Activated naive CD4-positive, alpha-beta T cell treated with anti-CD3 and anti-CD28 coated beads, Interleukin-2, amount 10 ng/mL, durations not matched to agents 7 days and 5 days (primary cell): ENCODE data around the gene WNT9B.

ENCODE experiments used
- CTCF ChIA-PET: fragments of 350-600 bp; sonication (Branson Sonifier 250); formaldehyde crosslinking; loops from one replicate; lab custom pipeline; 2021; ENCODE audit warnings: antibody characterized with exemption; lab: Charles Lee
- DNase-seq: peaks from one replicate; pipeline ENCODE4 v3.0.0-alpha.2; 2020
- H3K27ac Mint-ChIP-seq: one replicate; pipeline ENCODE4 v1.8.0; 2021; ENCODE audit warnings: mild to moderate bottlenecking, moderate library complexity, mixed read lengths
- H3K27me3 Mint-ChIP-seq: one replicate; pipeline ENCODE4 v1.8.0; 2021; ENCODE audit warnings: mild to moderate bottlenecking, mixed read lengths
- H3K36me3 Mint-ChIP-seq: one replicate; pipeline ENCODE4 v1.8.0; 2021; ENCODE audit warnings: mixed read lengths
- H3K4me1 Mint-ChIP-seq: one replicate; pipeline ENCODE4 v1.8.0; 2021; ENCODE audit warnings: mixed read lengths
- H3K4me3 Mint-ChIP-seq: one replicate; pipeline ENCODE4 v1.8.0; 2021; ENCODE audit warnings: mild to moderate bottlenecking, moderate library complexity, mixed read lengths
- H3K9me3 Mint-ChIP-seq: one replicate; pipeline ENCODE4 v1.8.0; 2021; ENCODE audit warnings: mixed read lengths

The WNT9B gene

GRCh38 chr17:46874906-46875305, 23.5 kb downstream of the WNT9B start:
- H3K9me3 Mint-ChIP-seq = no peaks in the 10 kb centered on the region
- no peak overlapping the region for H3K27ac Mint-ChIP-seq
- H3K4me3 Mint-ChIP-seq = no peak overlapping the region
- no peaks in the 10 kb centered on the region for H3K27me3 Mint-ChIP-seq
- CTCF ChIA-PET = no interaction called here
- no peak for DNase-seq
- H3K36me3 Mint-ChIP-seq = no peaks in the 10 kb centered on the region
- no peaks in the 10 kb centered on the region for H3K4me1 Mint-ChIP-seq

- no peaks in the 10 kb centered on the region for H3K4me1 Mint-ChIP-seq
Measured at GRCh38 chr17:46875849-46876352, 24.5 kb downstream of the WNT9B start.

GRCh38 chr17:46876353-46876887, 25.0 kb downstream of the WNT9B start:
- Mint-ChIP-seq H3K9me3 (no peaks in the 10 kb centered on the region), H3K27ac (no peak overlapping the region), H3K36me3 (no peaks in the 10 kb centered on the region), H3K27me3 (no peaks in the 10 kb centered on the region), H3K4me3 (no peak overlapping the region), H3K4me1 (no peaks in the 10 kb centered on the region)
- CTCF ChIA-PET = interaction anchor here (0.6 to 1.2 kb wide), 3 partner anchors 19 to 1283 kb away, joined by 3 read pairs; no protein-coding TSS in a partner anchor
- DNase-seq = no peak

More at GRCh38 chr17:46875849-46876352, 24.5 kb downstream of the WNT9B start:
- Mint-ChIP-seq H3K4me3 (no peak overlapping the region), H3K27me3 (no peaks in the 10 kb centered on the region), H3K36me3 (no peaks in the 10 kb centered on the region), H3K27ac (no peak overlapping the region), H3K9me3 (no peaks in the 10 kb centered on the region)
- CTCF ChIA-PET = interaction anchor here (0.9 kb wide), 1 partner anchor 19 kb away, joined by 3 read pairs; no protein-coding TSS in a partner anchor
- no peak for DNase-seq

- Mint-ChIP-seq H3K9me3 (no peaks in the 10 kb centered on the region), H3K4me1 (no peaks in the 10 kb centered on the region), H3K4me3 (no peak overlapping the region), H3K36me3 (no peaks in the 10 kb centered on the region), H3K27ac (no peak overlapping the region), H3K27me3 (no peaks in the 10 kb centered on the region)
- no peak for DNase-seq
- CTCF ChIA-PET = interaction anchor here (0.6 to 1.2 kb wide), 4 partner anchors 18 to 1284 kb away, joined by 3 read pairs; no protein-coding TSS in a partner anchor
Measured at GRCh38 chr17:46876926-46877325, 25.5 kb downstream of the WNT9B start.

- Mint-ChIP-seq H3K27ac (no peak overlapping the region), H3K9me3 (no peaks in the 10 kb centered on the region), H3K4me1 (no peaks in the 10 kb centered on the region), H3K36me3 (no peaks in the 10 kb centered on the region), H3K27me3 (no peaks in the 10 kb centered on the region), H3K4me3 (no peak overlapping the region)
- CTCF ChIA-PET = interaction anchor here (0.9 to 1.2 kb wide), 2 partner anchors 24 to 35 kb away, joined by 3 read pairs; no protein-coding TSS in a partner anchor
- no peak for DNase-seq
Measured at GRCh38 chr17:46877466-46877865, 26.1 kb downstream of the WNT9B start.

GRCh38 chr17:46878055-46878454, 26.7 kb downstream of the WNT9B start:
- DNase-seq = no peak

GRCh38 chr17:46879101-46879500, 27.7 kb downstream of the WNT9B start:
- Mint-ChIP-seq H3K9me3 (no peaks in the 10 kb centered on the region), H3K4me3 (no peak overlapping the region), H3K4me1 (no peaks in the 10 kb centered on the region), H3K27me3 (no peaks in the 10 kb centered on the region), H3K27ac (no peak overlapping the region), H3K36me3 (no peaks in the 10 kb centered on the region)
- DNase-seq = no peak
- CTCF ChIA-PET = no interaction called here

More at GRCh38 chr17:46878055-46878454, 26.7 kb downstream of the WNT9B start:
- no peaks in the 10 kb centered on the region for H3K27me3 Mint-ChIP-seq
- CTCF ChIA-PET = interaction anchor here (0.9 kb wide), 1 partner anchor 23 kb away, joined by 3 read pairs; no protein-coding TSS in a partner anchor
- H3K9me3 Mint-ChIP-seq = no peaks in the 10 kb centered on the region
- H3K27ac Mint-ChIP-seq = no peak overlapping the region
- no peaks in the 10 kb centered on the region for H3K36me3 Mint-ChIP-seq
- H3K4me1 Mint-ChIP-seq = no peaks in the 10 kb centered on the region
- H3K4me3 Mint-ChIP-seq = no peak overlapping the region

GRCh38 chr17:46881015-46881414, 29.6 kb downstream of the WNT9B start:
- Mint-ChIP-seq H3K36me3 (no peaks in the 10 kb centered on the region), H3K27me3 (peaks cover 10% of the 10 kb centered on the region), H3K27ac (no peak overlapping the region), H3K4me3 (no peak overlapping the region), H3K4me1 (no peaks in the 10 kb centered on the region), H3K9me3 (no peaks in the 10 kb centered on the region)
- no peak for DNase-seq
- CTCF ChIA-PET = no interaction called here

GRCh38 chr17:46882666-46883065, 31.3 kb downstream of the WNT9B start:
- CTCF ChIA-PET = no interaction called here
- no peak for DNase-seq

GRCh38 chr17:46883871-46884520, 32.6 kb downstream of the WNT9B start:
- CTCF ChIA-PET = no interaction called here
- no peaks in the 10 kb centered on the region for H3K36me3 Mint-ChIP-seq
- no peaks in the 10 kb centered on the region for H3K9me3 Mint-ChIP-seq
- H3K27ac Mint-ChIP-seq = no peak overlapping the region
- H3K4me1 Mint-ChIP-seq = no peaks in the 10 kb centered on the region
- H3K27me3 Mint-ChIP-seq = peaks cover 26% of the 10 kb centered on the region
- DNase-seq = no peak
- no peak overlapping the region for H3K4me3 Mint-ChIP-seq

More at GRCh38 chr17:46882666-46883065, 31.3 kb downstream of the WNT9B start:
- H3K27me3 Mint-ChIP-seq = peaks cover 15% of the 10 kb centered on the region
- no peaks in the 10 kb centered on the region for H3K9me3 Mint-ChIP-seq
- H3K36me3 Mint-ChIP-seq = no peaks in the 10 kb centered on the region
- no peak overlapping the region for H3K4me3 Mint-ChIP-seq
- H3K4me1 Mint-ChIP-seq = no peaks in the 10 kb centered on the region
- no peak overlapping the region for H3K27ac Mint-ChIP-seq

- no peaks in the 10 kb centered on the region for H3K4me1 Mint-ChIP-seq
- no peak for DNase-seq
- peaks cover 32% of the 10 kb centered on the region for H3K27me3 Mint-ChIP-seq
- no peaks in the 10 kb centered on the region for H3K36me3 Mint-ChIP-seq
- CTCF ChIA-PET = no interaction called here
- H3K4me3 Mint-ChIP-seq = no peak overlapping the region
- no peaks in the 10 kb centered on the region for H3K9me3 Mint-ChIP-seq
- no peak overlapping the region for H3K27ac Mint-ChIP-seq
Measured at GRCh38 chr17:46884552-46884951, 33.2 kb downstream of the WNT9B start.

GRCh38 chr17:46885415-46886309, 34.3 kb downstream of the WNT9B start:
- Mint-ChIP-seq H3K9me3 (no peaks in the 10 kb centered on the region), H3K27ac (no peak overlapping the region), H3K4me1 (no peaks in the 10 kb centered on the region), H3K36me3 (no peaks in the 10 kb centered on the region), H3K27me3 (peaks cover 39% of the 10 kb centered on the region), H3K4me3 (no peak overlapping the region)
- no peak for DNase-seq
- CTCF ChIA-PET = interaction anchor here (2.0 kb wide), 1 partner anchor 50 kb away, joined by 6 read pairs; no protein-coding TSS in a partner anchor

- no peak overlapping the region for H3K27ac Mint-ChIP-seq
- CTCF ChIA-PET = interaction anchor here (2.0 kb wide), 1 partner anchor 51 kb away, joined by 6 read pairs; no protein-coding TSS in a partner anchor
- H3K27me3 Mint-ChIP-seq = peaks cover 44% of the 10 kb centered on the region
- DNase-seq = no peak
- no peaks in the 10 kb centered on the region for H3K9me3 Mint-ChIP-seq
- no peaks in the 10 kb centered on the region for H3K4me1 Mint-ChIP-seq
- H3K36me3 Mint-ChIP-seq = no peaks in the 10 kb centered on the region
- no peak overlapping the region for H3K4me3 Mint-ChIP-seq
Measured at GRCh38 chr17:46886310-46886663, 34.9 kb downstream of the WNT9B start.

- no peaks in the 10 kb centered on the region for H3K9me3 Mint-ChIP-seq
- H3K36me3 Mint-ChIP-seq = no peaks in the 10 kb centered on the region
- H3K4me3 Mint-ChIP-seq = no peak overlapping the region
- CTCF ChIA-PET = no interaction called here
- DNase-seq = no peak
- no peaks in the 10 kb centered on the region for H3K4me1 Mint-ChIP-seq
- H3K27ac Mint-ChIP-seq = no peak overlapping the region
- peaks cover 59% of the 10 kb centered on the region for H3K27me3 Mint-ChIP-seq
Measured at GRCh38 chr17:46887717-46888116, 36.3 kb downstream of the WNT9B start.
